MM.1S (cell line): ENCODE data around the gene CD44.
"Not testable (repeated sequence)": the region's sequence is repeated elsewhere in the genome, so short reads cannot be mapped to it uniquely, and the experiment has no call there.

ENCODE experiments used
- DNase-seq: peaks from one replicate; pipeline ENCODE4 v3.0.0-alpha.2; 2015
- H2AFZ ChIP-seq: fragments of 300-600 bp; sonication (generic); 2 replicates; pipeline ENCODE4 v1.6.0; 2016; ENCODE audit warnings: antibody characterized with exemption, low read length
- H3F3A ChIP-seq: fragments of 300-600 bp; sonication (generic); 2 replicates; pipeline ENCODE4 v1.6.1; 2016; ENCODE audit warnings: mild to moderate bottlenecking, antibody characterized with exemption, low read length, moderate library complexity, mixed read lengths; ENCODE audit not compliant: insufficient read depth
- H3K27ac ChIP-seq: fragments of 300-600 bp; sonication (generic); 2 replicates; pipeline ENCODE4 v1.5.1; 2016; ENCODE audit warnings: mild to moderate bottlenecking, low read length
- H3K27me3 ChIP-seq: fragments of 300-600 bp; sonication (generic); replicated peaks from 2 replicates; pipeline ENCODE4 v1.6.0; 2016; ENCODE audit warnings: low read length; ENCODE audit not compliant: insufficient read depth
- H3K36me3 ChIP-seq: fragments of 300-600 bp; sonication (generic); replicated peaks from 2 replicates; pipeline ENCODE4 v1.6.1; 2016; ENCODE audit warnings: mild to moderate bottlenecking, low read length, mixed read lengths; ENCODE audit not compliant: insufficient read depth
- H3K4me1 ChIP-seq: fragments of 300-600 bp; sonication (generic); 2 replicates; pipeline ENCODE4 v1.6.1; 2016; ENCODE audit warnings: low read length, mixed read lengths
- H3K4me2 ChIP-seq: fragments of 300-600 bp; sonication (generic); 2 replicates; pipeline ENCODE4 v1.6.0; 2016; ENCODE audit warnings: low read depth, low read length
- H3K4me3 ChIP-seq: fragments of 300-600 bp; sonication (generic); 2 replicates; pipeline ENCODE4 v1.5.1; 2016; ENCODE audit warnings: low read length, mixed read lengths
- H3K79me2 ChIP-seq: fragments of 300-600 bp; sonication (generic); 2 replicates; pipeline ENCODE4 v1.6.1; 2016; ENCODE audit warnings: mixed run types, low read length, mixed read lengths
- H3K9ac ChIP-seq: fragments of 300-600 bp; sonication (generic); 2 replicates; pipeline ENCODE4 v1.6.1; 2016; ENCODE audit warnings: low read length, mixed read lengths
- H3K9me2 ChIP-seq: fragments of 300-600 bp; sonication (generic); replicated peaks from 2 replicates; pipeline ENCODE4 v1.6.1; 2016; ENCODE audit warnings: mild to moderate bottlenecking, low read length, mixed read lengths; ENCODE audit not compliant: insufficient read depth
- H3K9me3 ChIP-seq: fragments of 300-600 bp; sonication (generic); replicated peaks from 2 replicates; pipeline ENCODE4 v1.6.1; 2016; ENCODE audit warnings: mild to moderate bottlenecking, low read length, mixed read lengths; ENCODE audit not compliant: insufficient read depth
- H4K20me1 ChIP-seq: fragments of 300-600 bp; sonication (generic); 2 replicates; pipeline ENCODE4 v1.6.1; 2016; ENCODE audit warnings: mild to moderate bottlenecking, low read length, moderate library complexity, mixed read lengths; ENCODE audit not compliant: insufficient read depth
- EZH2 ChIP-seq: fragments of 300-600 bp; sonication (generic); optimal IDR thresholded peaks from 2 replicates; pipeline ENCODE3; 2017; ENCODE audit warnings: low read depth, mild to moderate bottlenecking, antibody characterized with exemption, low read length, mixed read lengths
- EZH2phosphoT487 ChIP-seq: fragments of 300-600 bp; sonication (generic); IDR thresholded peaks from 2 replicates; pipeline ENCODE4 v1.6.1; 2018; ENCODE audit warnings: antibody characterized with exemption, low read length
- TF ChIP-seq, protein P1 (sequence below): fragments of 300-600 bp; sonication (generic); IDR thresholded peaks from 2 replicates; pipeline ENCODE4 v1.5.1; 2016; ENCODE audit warnings: antibody characterized with exemption, low read length, mixed read lengths

The CD44 gene

DNA sequence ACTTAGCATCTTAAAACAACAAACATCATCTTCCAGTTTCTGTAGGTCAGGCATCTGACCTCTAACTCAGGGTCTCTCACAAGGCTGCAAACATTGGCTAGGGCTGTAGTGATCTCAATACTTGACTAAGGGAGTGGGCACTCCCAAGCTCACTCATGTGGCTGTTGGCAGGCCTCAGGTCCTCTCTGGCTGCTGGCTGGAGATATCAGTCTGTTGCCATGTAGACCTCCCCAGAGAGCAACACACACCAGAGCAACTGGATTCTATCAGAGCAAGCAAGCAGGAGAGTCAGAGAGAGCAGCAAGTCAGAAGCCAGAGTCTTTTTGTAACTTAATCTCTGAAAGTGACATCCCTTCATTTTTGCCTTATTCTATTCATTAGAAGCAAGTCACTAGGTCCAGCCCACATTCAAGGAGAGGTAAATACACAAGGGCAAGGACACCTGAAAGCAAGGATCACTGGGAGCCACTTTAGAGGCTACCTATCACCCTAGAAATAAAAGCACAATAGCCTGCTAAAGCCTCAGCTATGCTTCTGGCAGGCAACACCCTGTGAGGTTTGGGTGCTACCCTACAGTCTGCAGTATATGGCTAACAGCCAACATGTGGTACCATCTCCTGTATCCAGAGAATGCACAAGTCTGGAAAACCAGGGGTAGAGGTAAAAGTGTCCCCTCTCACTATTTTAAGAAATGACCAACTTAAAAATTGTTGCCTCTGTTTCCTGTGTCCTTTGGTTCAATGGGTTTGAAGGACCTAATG, 33.5 kb upstream of the CD44 start:
- peaks cover 33% of the 10 kb centered on the region for H3K4me1 ChIP-seq
- no peaks in the 10 kb centered on the region for H4K20me1 ChIP-seq
- peaks cover 14% of the 10 kb centered on the region; the same call in 1 of the 2 replicates for H3F3A ChIP-seq
- H3K4me2 ChIP-seq, result no peak overlapping the region
- H3K9me3 ChIP-seq, result no peaks in the 10 kb centered on the region
- DNase-seq, result no peak
- H3K9ac ChIP-seq, result no peak overlapping the region
- no peaks in the 10 kb centered on the region for H3K36me3 ChIP-seq
- no peaks in the 10 kb centered on the region for H3K79me2 ChIP-seq
- no peak for TF ChIP-seq EZH2
- TF ChIP-seq, protein P1, sequence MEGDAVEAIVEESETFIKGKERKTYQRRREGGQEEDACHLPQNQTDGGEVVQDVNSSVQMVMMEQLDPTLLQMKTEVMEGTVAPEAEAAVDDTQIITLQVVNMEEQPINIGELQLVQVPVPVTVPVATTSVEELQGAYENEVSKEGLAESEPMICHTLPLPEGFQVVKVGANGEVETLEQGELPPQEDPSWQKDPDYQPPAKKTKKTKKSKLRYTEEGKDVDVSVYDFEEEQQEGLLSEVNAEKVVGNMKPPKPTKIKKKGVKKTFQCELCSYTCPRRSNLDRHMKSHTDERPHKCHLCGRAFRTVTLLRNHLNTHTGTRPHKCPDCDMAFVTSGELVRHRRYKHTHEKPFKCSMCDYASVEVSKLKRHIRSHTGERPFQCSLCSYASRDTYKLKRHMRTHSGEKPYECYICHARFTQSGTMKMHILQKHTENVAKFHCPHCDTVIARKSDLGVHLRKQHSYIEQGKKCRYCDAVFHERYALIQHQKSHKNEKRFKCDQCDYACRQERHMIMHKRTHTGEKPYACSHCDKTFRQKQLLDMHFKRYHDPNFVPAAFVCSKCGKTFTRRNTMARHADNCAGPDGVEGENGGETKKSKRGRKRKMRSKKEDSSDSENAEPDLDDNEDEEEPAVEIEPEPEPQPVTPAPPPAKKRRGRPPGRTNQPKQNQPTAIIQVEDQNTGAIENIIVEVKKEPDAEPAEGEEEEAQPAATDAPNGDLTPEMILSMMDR, result no peak
- TF ChIP-seq EZH2phosphoT487, result no peak
- no peaks in the 10 kb centered on the region for H3K27me3 ChIP-seq
- H3K9me2 ChIP-seq, result no peaks in the 10 kb centered on the region
- H2AFZ ChIP-seq, result no peak overlapping the region
- H3K4me3 ChIP-seq, result no peak overlapping the region
- no peak overlapping the region for H3K27ac ChIP-seq

DNA sequence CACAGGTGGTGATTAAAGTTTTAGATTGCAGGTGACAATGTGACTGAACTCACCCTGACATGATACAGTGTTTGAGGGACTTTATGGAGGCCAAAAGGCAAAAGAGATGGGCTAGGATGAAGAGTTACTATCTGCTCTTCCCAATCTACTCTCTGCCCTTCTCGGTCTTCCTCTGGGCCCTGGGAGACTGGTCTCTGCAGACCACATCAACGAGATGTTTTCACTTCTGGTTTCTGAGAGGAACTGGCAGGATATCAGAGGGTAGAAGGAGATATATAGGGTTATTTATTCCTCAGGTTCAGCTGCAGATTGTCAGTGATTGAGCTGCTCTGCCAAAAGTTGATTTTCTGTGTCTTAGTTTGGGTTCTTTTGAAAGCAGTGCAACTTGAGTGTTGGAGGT, 32.4 kb upstream of the CD44 start:
- Histone ChIP-seq H3K9me3 (no peaks in the 10 kb centered on the region), H3K9ac (no peak overlapping the region), H3K27me3 (no peaks in the 10 kb centered on the region), H3K36me3 (no peaks in the 10 kb centered on the region), H3K4me3 (peak overlapping the region; percentile 6; the same call in 1 of the 2 replicates), H3K27ac (peak overlapping the region; percentile 60; the same call in 1 of the 2 replicates), H3K4me2 (peak overlapping the region; percentile 51), H3K9me2 (no peaks in the 10 kb centered on the region), H3F3A (peaks cover 14% of the 10 kb centered on the region; the same call in 1 of the 2 replicates), H3K79me2 (no peaks in the 10 kb centered on the region), H2AFZ (no peak overlapping the region), H4K20me1 (no peaks in the 10 kb centered on the region), H3K4me1 (peaks cover 41% of the 10 kb centered on the region)
- peak; percentile 75 for DNase-seq
- TF ChIP-seq, protein P1, result no peak
- TF ChIP-seq EZH2 (no peak), EZH2phosphoT487 (no peak)

GRCh38 chr11:35107861-35108260, 31.1 kb upstream of the CD44 start:
- Histone ChIP-seq H3K9me3 (no peaks in the 10 kb centered on the region), H3F3A (peaks cover 20% of the 10 kb centered on the region; the same call in 1 of the 2 replicates), H3K4me1 (peaks cover 52% of the 10 kb centered on the region), H3K27me3 (no peaks in the 10 kb centered on the region), H3K4me3 (no peak overlapping the region), H3K79me2 (no peaks in the 10 kb centered on the region), H2AFZ (no peak overlapping the region), H3K36me3 (no peaks in the 10 kb centered on the region), H3K9me2 (no peaks in the 10 kb centered on the region), H3K4me2 (peak overlapping the region; percentile 51; the same call in 1 of the 2 replicates), H3K9ac (no peak overlapping the region), H4K20me1 (no peaks in the 10 kb centered on the region), H3K27ac (peak overlapping the region; percentile 60; the same call in 1 of the 2 replicates)
- no peak for TF ChIP-seq EZH2phosphoT487
- no peak for TF ChIP-seq EZH2
- TF ChIP-seq, protein P1, result no peak
- no peak for DNase-seq

DNA sequence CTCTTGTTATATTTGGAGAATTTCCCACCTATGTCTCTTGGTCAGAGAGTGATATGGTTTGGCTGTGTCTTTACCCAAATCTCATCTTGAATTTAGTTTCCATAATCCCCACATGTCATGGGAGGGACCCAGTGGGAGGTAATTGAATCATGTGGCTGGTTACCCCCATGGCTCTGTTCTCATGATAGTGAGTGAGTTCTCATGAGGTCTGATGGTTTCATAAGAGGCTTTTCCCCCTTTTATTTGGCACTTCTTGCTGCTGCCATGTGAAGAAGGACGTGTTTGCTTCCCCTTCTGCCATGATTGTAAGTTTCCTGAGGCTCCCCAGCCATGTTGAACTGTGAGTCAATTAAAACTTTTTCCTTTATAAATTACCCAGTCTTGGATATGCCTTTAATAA, 30.6 kb upstream of the CD44 start:
- H3K9me2 ChIP-seq, H4K20me1 ChIP-seq, H3K9me3 ChIP-seq, DNase-seq, H3K27me3 ChIP-seq, H3K79me2 ChIP-seq, H3K36me3 ChIP-seq, H2AFZ ChIP-seq, H3K4me3 ChIP-seq, H3K4me2 ChIP-seq, H3K27ac ChIP-seq, H3K9ac ChIP-seq: not testable (repeated sequence)
- Histone ChIP-seq H3K4me1 (peaks cover 55% of the 10 kb centered on the region), H3F3A (peaks cover 20% of the 10 kb centered on the region; the same call in 1 of the 2 replicates)
